Bronchial epithelial cell (primary cell): ENCODE data around the gene KANTR. TPM values are rescaled to one million over a fixed set of nuclear protein-coding genes. Genes with fewer than 3 reads are reported as not detected.

Source experiments
- DNase-seq: peaks from one replicate; pipeline ENCODE4 v3.0.0-alpha.2; 2010; ENCODE audit warnings: low read depth
- FAIRE-seq: peaks from 2 replicates; lab custom pipeline; 2011; peaks lifted over from hg19 to GRCh38; lab: Jason Lieb, UNC
- H3K27me3 ChIP-seq: 2 replicates; pipeline ENCODE4 v1.5.1; 2011; ENCODE audit warnings: low read length; ENCODE audit not compliant: control insufficient read depth, insufficient read depth
- H3K36me3 ChIP-seq: 2 replicates; pipeline ENCODE4 v1.5.1; 2011; ENCODE audit warnings: low read length; ENCODE audit not compliant: control insufficient read depth, insufficient read depth
- H3K4me3 ChIP-seq: 2 replicates; pipeline ENCODE4 v1.5.1; 2011; ENCODE audit warnings: mild to moderate bottlenecking, low read depth, low read length, control low read depth
- total RNA-seq: library from RNA; depleted of rRNA; stranded (reverse); fragments of >200 nt; gene quantifications from 2 replicates; pipeline ENCODE4 v1.2.1, GENCODE V29; 2014
- TF ChIP-seq, protein P1 (sequence below): IDR thresholded peaks from 2 replicates; pipeline ENCODE4 v1.5.1; 2011; ENCODE audit warnings: mild to moderate bottlenecking, moderate library complexity, low read length, control low read depth, inconsistent platforms; ENCODE audit not compliant: insufficient read depth, severe bottlenecking

The KANTR gene
- total RNA-seq, 1 donor from 2014 or later = 5.5 TPM

DNA sequence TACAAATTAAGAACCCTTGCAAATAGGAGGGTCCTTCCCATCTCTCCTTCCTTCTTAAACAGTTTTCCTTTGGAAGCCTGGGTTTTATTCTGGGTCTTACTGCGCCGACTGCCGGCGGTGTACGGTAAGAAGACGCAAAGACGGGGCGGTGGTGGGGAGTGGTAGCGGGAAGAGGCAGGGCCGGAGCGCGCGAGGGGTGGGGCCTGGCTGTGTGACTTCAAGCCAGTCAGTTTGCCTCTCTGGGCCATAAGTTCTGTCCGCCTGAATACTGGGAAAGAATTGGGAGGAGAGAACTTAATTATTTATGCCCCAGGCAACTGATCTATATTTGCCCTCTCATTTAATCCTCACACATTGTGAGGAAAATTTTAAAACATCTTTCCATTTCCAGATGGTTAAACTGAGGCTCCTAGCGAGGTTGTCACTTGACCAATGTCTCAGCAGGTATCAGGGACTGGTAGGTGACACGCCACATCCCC is 726 bp upstream of the KANTR start:
- Histone ChIP-seq H3K27me3 (no peaks in the 10 kb centered on the region), H3K36me3 (no peaks in the 10 kb centered on the region), H3K4me3 (peak overlapping the region; percentile 39)
- DNase-seq (peak; percentile 48), FAIRE-seq (no peak)
- TF ChIP-seq, protein P1, sequence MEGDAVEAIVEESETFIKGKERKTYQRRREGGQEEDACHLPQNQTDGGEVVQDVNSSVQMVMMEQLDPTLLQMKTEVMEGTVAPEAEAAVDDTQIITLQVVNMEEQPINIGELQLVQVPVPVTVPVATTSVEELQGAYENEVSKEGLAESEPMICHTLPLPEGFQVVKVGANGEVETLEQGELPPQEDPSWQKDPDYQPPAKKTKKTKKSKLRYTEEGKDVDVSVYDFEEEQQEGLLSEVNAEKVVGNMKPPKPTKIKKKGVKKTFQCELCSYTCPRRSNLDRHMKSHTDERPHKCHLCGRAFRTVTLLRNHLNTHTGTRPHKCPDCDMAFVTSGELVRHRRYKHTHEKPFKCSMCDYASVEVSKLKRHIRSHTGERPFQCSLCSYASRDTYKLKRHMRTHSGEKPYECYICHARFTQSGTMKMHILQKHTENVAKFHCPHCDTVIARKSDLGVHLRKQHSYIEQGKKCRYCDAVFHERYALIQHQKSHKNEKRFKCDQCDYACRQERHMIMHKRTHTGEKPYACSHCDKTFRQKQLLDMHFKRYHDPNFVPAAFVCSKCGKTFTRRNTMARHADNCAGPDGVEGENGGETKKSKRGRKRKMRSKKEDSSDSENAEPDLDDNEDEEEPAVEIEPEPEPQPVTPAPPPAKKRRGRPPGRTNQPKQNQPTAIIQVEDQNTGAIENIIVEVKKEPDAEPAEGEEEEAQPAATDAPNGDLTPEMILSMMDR = peak; percentile 41

DNA sequence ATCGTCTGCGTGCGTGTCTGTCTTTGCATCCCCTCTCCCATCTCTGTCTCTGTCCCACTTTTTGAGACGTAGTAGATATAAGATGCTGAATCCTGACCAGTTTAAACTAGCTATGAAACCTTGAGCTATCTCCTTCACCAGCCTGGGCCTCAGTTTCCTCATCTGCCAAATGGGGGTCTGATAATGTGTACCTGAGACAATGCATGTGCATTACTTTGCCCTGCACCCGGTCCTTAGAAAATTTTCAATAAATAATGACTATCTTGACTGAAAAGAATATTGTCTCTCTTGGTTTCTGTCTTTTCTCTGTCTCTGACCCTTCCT is 602 bp downstream of the KANTR start:
- no peak for FAIRE-seq
- Histone ChIP-seq H3K4me3 (peak overlapping the region; percentile 67), H3K36me3 (no peaks in the 10 kb centered on the region), H3K27me3 (no peaks in the 10 kb centered on the region)
- TF ChIP-seq, protein P1 = no peak
- DNase-seq = no peak

DNA sequence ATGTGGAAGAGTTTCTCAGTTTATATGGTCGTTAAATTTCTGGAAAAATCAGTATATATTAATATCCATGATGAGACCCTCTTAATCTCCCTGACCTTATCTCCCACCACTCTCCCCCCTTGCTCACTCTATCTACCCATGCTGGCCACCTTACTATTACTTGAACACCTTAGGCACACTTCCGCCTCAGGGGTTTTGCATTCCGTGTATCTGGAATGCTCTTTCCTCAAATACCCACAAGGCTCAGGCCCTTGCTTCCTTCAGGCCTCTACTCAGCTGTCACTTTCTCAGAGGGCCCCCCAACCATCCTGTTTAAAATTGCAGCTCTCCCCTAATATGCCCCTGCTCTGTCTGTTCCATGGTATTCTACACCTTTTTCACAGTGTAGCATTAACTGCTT is 1.9 kb downstream of the KANTR start:
- TF ChIP-seq, protein P1 = no peak
- H3K36me3 ChIP-seq = no peaks in the 10 kb centered on the region
- no peak for FAIRE-seq
- no peak overlapping the region for H3K4me3 ChIP-seq
- no peak for DNase-seq
- H3K27me3 ChIP-seq = no peaks in the 10 kb centered on the region

DNA sequence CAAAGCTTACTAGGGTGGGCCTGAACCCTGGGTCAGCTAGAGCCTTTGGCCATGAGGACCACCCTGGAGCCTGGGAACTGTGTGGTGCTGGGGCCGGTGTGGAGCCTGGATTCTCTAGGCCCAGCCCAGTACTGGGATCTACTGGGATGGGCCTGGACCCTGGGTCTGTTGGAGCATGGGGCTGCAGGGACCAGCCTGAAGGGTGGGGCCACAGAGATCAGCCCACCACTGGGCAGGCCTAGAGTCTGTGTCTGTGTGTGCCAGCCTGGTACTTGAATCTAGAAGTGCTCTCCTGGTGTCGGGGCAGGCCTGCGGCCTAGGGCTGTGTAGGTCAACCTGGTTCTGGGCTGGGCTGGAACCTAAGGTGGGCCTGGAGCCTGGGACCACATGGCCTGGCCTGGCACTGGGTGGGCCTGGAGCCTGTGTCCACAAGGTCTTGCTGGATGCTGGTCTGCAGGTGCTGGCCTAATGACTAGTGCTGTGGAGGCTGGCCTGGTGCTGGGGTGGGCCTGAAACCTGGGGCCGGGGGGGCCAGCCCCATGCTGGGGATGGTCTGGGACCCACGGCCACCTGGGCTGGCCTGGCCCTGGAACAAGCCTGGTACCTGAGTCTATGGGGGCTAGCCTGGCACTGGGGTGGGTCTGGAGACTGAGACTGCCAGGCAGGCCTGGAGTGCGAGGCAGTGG is 21.1 kb downstream of the KANTR start:
- no peak overlapping the region for H3K4me3 ChIP-seq
- H3K36me3 ChIP-seq = no peaks in the 10 kb centered on the region
- FAIRE-seq (no peak), DNase-seq (no peak)
- TF ChIP-seq, protein P1 = no peak
- H3K27me3 ChIP-seq = no peaks in the 10 kb centered on the region

DNA sequence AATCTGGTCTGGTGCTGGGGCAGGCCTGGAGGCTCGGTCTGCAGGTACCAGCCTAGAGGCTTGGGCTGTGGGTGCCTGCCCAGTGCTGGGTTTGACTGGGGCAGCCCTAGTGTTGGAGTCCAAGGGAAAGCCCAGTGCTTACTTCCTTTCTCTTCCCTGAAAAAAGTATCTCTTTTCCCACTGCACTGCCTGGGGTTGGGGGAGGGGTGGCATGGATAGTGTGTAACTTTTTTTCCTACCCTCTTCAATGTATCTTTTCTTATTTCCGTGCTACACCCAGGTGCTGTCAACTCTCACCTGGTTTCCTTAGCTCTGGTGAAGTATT is 21.6 kb downstream of the KANTR start:
- no peak for FAIRE-seq
- no peaks in the 10 kb centered on the region for H3K27me3 ChIP-seq
- no peak for DNase-seq
- no peaks in the 10 kb centered on the region for H3K36me3 ChIP-seq
- TF ChIP-seq, protein P1 = no peak
- no peak overlapping the region for H3K4me3 ChIP-seq

DNA sequence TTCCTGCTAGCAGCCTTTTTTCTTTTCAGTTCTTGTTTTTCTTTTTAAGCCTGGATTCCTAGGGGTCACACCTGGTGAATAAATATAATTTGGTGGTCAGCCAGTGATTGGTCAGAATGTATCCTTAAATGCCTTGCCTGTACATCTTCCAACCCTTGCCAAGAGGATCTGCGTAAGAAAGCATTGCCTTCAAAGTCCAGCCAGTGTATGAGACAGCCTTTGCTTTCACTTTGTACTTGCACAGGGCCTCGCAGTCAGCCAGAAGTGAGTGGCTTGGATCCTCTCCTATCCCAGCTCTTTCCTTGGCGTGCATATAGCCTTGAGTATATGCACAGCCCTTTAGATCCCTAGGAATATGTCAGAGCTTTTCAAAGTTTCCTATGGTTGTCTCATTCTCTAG is 22.2 kb downstream of the KANTR start:
- H3K4me3 ChIP-seq = no peak overlapping the region
- H3K36me3 ChIP-seq = no peaks in the 10 kb centered on the region
- TF ChIP-seq, protein P1 = no peak
- no peaks in the 10 kb centered on the region for H3K27me3 ChIP-seq
- no peak for FAIRE-seq
- DNase-seq = no peak
